ENCODE measurements around the gene ZNF892.

DNA sequence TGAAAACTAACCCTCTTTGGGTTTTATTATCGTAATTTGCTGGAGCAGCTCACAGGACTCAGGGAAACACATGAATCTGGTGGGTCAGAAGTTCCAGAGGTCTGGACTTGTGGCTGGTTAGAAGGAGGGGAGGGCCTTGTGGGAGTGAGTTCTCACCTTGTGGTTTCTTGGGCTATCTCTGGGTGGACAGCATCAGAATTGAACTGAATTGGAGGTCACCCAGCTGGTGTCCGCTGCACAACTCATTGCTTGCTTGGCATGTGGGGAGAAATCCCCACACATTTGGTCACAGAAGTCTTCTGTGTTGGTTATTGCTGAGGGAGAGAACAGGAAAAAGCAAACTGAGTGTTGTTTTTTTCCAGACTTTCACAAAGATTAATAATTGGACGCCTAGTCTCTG, 27.5 kb downstream of the ZNF892 start:
- TF ChIP-seq, protein P1, sequence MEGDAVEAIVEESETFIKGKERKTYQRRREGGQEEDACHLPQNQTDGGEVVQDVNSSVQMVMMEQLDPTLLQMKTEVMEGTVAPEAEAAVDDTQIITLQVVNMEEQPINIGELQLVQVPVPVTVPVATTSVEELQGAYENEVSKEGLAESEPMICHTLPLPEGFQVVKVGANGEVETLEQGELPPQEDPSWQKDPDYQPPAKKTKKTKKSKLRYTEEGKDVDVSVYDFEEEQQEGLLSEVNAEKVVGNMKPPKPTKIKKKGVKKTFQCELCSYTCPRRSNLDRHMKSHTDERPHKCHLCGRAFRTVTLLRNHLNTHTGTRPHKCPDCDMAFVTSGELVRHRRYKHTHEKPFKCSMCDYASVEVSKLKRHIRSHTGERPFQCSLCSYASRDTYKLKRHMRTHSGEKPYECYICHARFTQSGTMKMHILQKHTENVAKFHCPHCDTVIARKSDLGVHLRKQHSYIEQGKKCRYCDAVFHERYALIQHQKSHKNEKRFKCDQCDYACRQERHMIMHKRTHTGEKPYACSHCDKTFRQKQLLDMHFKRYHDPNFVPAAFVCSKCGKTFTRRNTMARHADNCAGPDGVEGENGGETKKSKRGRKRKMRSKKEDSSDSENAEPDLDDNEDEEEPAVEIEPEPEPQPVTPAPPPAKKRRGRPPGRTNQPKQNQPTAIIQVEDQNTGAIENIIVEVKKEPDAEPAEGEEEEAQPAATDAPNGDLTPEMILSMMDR (IDR thresholded peaks at IDR 0.05) = no peak
- TF ChIP-seq EZH2 (IDR thresholded peaks at IDR 0.05; ENCODE audit: borderline replicate concordance, insufficient read depth, low read depth, low read length, poor library complexity, severe bottlenecking) = no peak
